Endothelial cell of umbilical vein (primary cell): Measurements from ENCODE around the gene ZBED4.

ENCODE experiments used
- EZH2 ChIP-seq: IDR thresholded peaks from 2 replicates; pipeline ENCODE4 v1.6.1; 2012; ENCODE audit warnings: borderline replicate concordance, low read depth, mild to moderate bottlenecking, moderate library complexity, low read length, inconsistent platforms; ENCODE audit not compliant: severe bottlenecking
- FOS ChIP-seq: IDR thresholded peaks from 2 replicates; pipeline ENCODE4 v1.6.1; 2011; ENCODE audit warnings: mild to moderate bottlenecking, low read length, moderate library complexity, borderline replicate concordance; ENCODE audit not compliant: insufficient read depth
- GATA2 ChIP-seq: IDR thresholded peaks from 2 replicates; pipeline ENCODE4 v1.7.0; 2011; ENCODE audit warnings: low read depth, mild to moderate bottlenecking, moderate library complexity, mixed read lengths, low read length; ENCODE audit not compliant: insufficient read length, insufficient read depth
- MYC ChIP-seq: IDR thresholded peaks from one replicate; pipeline ENCODE4 v1.6.1; 2011; ENCODE audit warnings: mild to moderate bottlenecking, low read depth, low read length
- POLR2A ChIP-seq: IDR thresholded peaks from 2 replicates; pipeline ENCODE4 v1.6.1; 2012; ENCODE audit warnings: low read depth, mild to moderate bottlenecking, control low read depth, low read length
- POLR2AphosphoS5 ChIP-seq: IDR thresholded peaks from 2 replicates; pipeline ENCODE4 v1.6.1; 2012; ENCODE audit warnings: low read depth, mild to moderate bottlenecking, control low read depth, low read length, moderate library complexity; ENCODE audit not compliant: insufficient read depth
- TF ChIP-seq, protein P1 (sequence below), 2 donors: IDR thresholded peaks; 1 replicate in 1 of 2; 2 replicates in 1 of 2; pipeline ENCODE4 v1.5.1; 2011; ENCODE audit warnings: low read length in 2 of 2, mild to moderate bottlenecking in 2 of 2, moderate library complexity in 2 of 2, control low read depth in 1 of 2, inconsistent platforms in 1 of 2, low read depth in 1 of 2; ENCODE audit not compliant: insufficient read depth in 1 of 2; ENCODE audit errors: extremely low read depth in 1 of 2
- TF ChIP-seq, protein P2 (sequence below): IDR thresholded peaks from 2 replicates; pipeline ENCODE4 v1.6.1; 2011; ENCODE audit not compliant: insufficient read depth, insufficient read length

DNA sequence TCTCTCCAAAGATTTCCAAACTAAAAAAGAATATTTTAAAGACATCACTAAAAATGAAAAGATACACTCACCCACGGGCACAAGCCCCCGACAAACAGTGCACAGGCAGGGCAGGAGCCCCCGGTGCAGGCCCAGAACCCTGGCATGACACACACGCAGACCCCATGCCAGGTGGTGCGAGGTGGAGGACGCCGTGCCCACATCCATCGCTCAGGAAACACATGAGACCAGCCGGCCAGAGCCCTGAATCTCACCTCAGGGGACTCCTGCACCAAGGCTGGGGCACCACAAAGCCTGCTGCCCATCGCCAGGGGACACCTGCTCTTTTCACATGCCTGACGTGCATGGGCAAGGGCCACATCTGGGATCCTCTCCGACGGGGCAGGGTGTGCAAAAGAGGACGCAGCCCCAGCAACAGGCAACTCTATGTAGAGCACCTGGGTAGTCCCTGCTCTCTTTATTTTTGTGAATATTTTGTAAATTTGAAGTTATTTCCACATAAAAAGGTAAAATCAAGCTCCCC lies 39.4 kb upstream of the ZBED4 start:
- TF ChIP-seq, protein P1, sequence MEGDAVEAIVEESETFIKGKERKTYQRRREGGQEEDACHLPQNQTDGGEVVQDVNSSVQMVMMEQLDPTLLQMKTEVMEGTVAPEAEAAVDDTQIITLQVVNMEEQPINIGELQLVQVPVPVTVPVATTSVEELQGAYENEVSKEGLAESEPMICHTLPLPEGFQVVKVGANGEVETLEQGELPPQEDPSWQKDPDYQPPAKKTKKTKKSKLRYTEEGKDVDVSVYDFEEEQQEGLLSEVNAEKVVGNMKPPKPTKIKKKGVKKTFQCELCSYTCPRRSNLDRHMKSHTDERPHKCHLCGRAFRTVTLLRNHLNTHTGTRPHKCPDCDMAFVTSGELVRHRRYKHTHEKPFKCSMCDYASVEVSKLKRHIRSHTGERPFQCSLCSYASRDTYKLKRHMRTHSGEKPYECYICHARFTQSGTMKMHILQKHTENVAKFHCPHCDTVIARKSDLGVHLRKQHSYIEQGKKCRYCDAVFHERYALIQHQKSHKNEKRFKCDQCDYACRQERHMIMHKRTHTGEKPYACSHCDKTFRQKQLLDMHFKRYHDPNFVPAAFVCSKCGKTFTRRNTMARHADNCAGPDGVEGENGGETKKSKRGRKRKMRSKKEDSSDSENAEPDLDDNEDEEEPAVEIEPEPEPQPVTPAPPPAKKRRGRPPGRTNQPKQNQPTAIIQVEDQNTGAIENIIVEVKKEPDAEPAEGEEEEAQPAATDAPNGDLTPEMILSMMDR (IDR thresholded peaks at IDR 0.05; ENCODE audit: extremely low read depth in 1 of 2, insufficient read depth in 1 of 2, low read depth in 1 of 2, low read length in 2 of 2), result no peak
- TF ChIP-seq FOS (no peak), MYC (no peak), POLR2A (no peak), POLR2AphosphoS5 (no peak), EZH2 (no peak), GATA2 (no peak)
- TF ChIP-seq, protein P2, sequence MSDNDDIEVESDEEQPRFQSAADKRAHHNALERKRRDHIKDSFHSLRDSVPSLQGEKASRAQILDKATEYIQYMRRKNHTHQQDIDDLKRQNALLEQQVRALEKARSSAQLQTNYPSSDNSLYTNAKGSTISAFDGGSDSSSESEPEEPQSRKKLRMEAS, result no peak
